CD4-positive, alpha-beta memory T cell (primary cell): ENCODE data around the gene ITM2C. TPM values are rescaled to one million over a fixed set of nuclear protein-coding genes. Genes with fewer than 3 reads are reported as not detected.

Experiments used
- CTCF ChIA-PET: fragments of 350-600 bp; sonication (Branson Sonifier 250); formaldehyde crosslinking; loops from one replicate; lab custom pipeline; 2021; ENCODE audit warnings: inconsistent platforms; ENCODE audit not compliant: partially characterized antibody; lab: Charles Lee
- POLR2A ChIA-PET: fragments of 350-600 bp; sonication (Branson Sonifier 250); formaldehyde crosslinking; loops from one replicate; lab custom pipeline; 2021; ENCODE audit not compliant: partially characterized antibody; lab: Charles Lee
- DNase-seq, 5 donors: peaks; one replicate each; pipeline versions ENCODE4 v3.0.0 to v3.0.0-alpha.2; 2020 to 2022; ENCODE audit warnings: mixed read lengths in 1 of 5
- H3K27ac ChIP-seq: one replicate; pipeline ENCODE4 v1.7.0; 2013; ENCODE audit warnings: low read depth, low read length
- H3K27me3 ChIP-seq: 2 replicates; pipeline ENCODE4 v1.7.0; 2013; ENCODE audit warnings: mild to moderate bottlenecking, low read length, moderate library complexity; ENCODE audit not compliant: insufficient read depth
- H3K36me3 ChIP-seq: 2 replicates; pipeline ENCODE4 v1.7.0; 2013; ENCODE audit warnings: mild to moderate bottlenecking, low read length, moderate library complexity; ENCODE audit not compliant: insufficient read depth
- H3K4me1 ChIP-seq: 2 replicates; pipeline ENCODE4 v1.7.0; 2013; ENCODE audit warnings: mild to moderate bottlenecking, low read length, moderate library complexity; ENCODE audit not compliant: insufficient read depth
- H3K4me3 ChIP-seq, 2 donors: one replicate each; pipeline ENCODE4 v1.7.0; 2013; ENCODE audit warnings: low read length in 2 of 2, mild to moderate bottlenecking in 1 of 2
- H3K9me3 ChIP-seq, 2 donors: one replicate each; pipeline ENCODE4 v1.7.0; 2013; ENCODE audit warnings: low read length in 2 of 2, control low read depth in 1 of 2; ENCODE audit not compliant: control insufficient read depth in 1 of 2
- H3K27ac Mint-ChIP-seq, 7 donors: one replicate each; pipeline ENCODE4 v1.8.0; 2020 to 2021; ENCODE audit warnings: mixed read lengths in 7 of 7, mild to moderate bottlenecking in 6 of 7, inconsistent platforms in 3 of 7, moderate library complexity in 3 of 7
- H3K27me3 Mint-ChIP-seq, 2 donors: one replicate each; pipeline ENCODE4 v1.8.0; 2020 to 2021; ENCODE audit warnings: mixed read lengths in 2 of 2
- H3K36me3 Mint-ChIP-seq, 2 donors: one replicate each; pipeline ENCODE4 v1.8.0; 2020 to 2021; ENCODE audit warnings: mixed read lengths in 2 of 2, inconsistent platforms in 1 of 2, mild to moderate bottlenecking in 1 of 2
- H3K4me1 Mint-ChIP-seq, 4 donors: one replicate each; pipeline ENCODE4 v1.8.0; 2020 to 2021; ENCODE audit warnings: mixed read lengths in 4 of 4, mild to moderate bottlenecking in 1 of 4
- H3K4me3 Mint-ChIP-seq, 8 donors: one replicate each; pipeline ENCODE4 v1.8.0; 2020 to 2021; ENCODE audit warnings: mixed read lengths in 8 of 8, mild to moderate bottlenecking in 7 of 8, moderate library complexity in 6 of 8, inconsistent platforms in 3 of 8
- H3K9me3 Mint-ChIP-seq, 8 donors: one replicate each; pipeline ENCODE4 v1.8.0; 2020 to 2021; ENCODE audit warnings: mixed read lengths in 8 of 8, mild to moderate bottlenecking in 5 of 8, inconsistent platforms in 3 of 8, moderate library complexity in 1 of 8
- intact Hi-C: fragments of 100-400 bp; cut with micrococcal nuclease; formaldehyde crosslinking; loops from one replicate; pipeline ENCODE4 v1.15.1; 2023
- polyA plus RNA-seq, 2 donors: library from polyadenylated mRNA; unstranded; fragments of 300-500 nt; fragmentation: Illumina TruSeq; gene quantifications; one replicate each; pipeline ENCODE4 v1.2.3, GENCODE V29; 2021
- total RNA-seq, 2 experiments: library from RNA; stranded (reverse); gene quantifications; one replicate each; pipeline ENCODE4 v1.2.3, GENCODE V29; 2021

The ITM2C gene
- total and polyA plus RNA-seq, 4 experiments from 2014 or later: 24.1 to 40.8 (median 28.4) TPM

DNA sequence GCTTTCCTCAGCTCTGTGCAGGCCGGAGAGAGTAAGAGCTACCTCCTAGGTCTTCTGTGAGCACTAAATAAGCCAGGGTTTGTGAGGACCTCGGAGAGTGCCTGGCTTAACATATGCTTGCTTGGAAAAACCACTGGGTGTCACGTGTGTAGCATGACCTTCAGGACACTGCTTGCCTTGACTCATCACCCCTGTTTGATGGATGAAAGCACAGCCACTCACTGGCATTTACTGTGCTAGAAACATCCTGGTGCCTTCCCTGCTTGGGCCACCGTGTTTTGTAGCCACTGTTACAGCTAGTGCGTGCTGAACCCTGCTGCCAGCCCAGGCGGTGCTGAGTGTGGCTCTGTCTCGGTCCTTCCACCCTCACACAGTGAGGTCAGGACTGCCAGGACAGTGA is 34.8 kb upstream of the ITM2C start:
- peaks cover 0 to 2% (median 0%) of the 10 kb centered on the region in 8 donors for H3K9me3 Mint-ChIP-seq

DNA sequence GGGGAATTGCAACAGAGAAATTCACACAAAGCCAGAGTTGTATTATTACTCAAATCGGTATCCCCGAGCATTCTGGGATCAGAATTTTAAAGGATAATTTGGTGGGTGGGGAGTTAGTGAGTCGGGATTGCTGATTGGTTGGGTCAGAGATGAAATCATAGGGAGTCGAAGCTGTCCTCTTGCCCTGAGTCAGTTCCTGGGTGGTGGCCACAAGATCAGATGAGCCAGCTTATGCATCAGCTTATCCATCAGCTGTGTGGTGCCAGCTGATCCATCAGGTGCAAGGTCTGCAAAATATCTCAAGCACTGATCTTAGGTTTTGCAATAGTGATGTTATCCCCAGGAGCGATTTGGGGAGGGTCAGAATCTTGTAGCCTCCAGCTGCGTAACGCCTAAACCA is 34.3 kb upstream of the ITM2C start:
- Mint-ChIP-seq H3K9me3 (peaks cover 0 to 2% (median 0%) of the 10 kb centered on the region in 8 donors), H3K36me3 (no peaks in the 10 kb centered on the region), H3K4me3 (no peak overlapping the region), H3K4me1 (peaks cover 2 to 9% (median 3%) of the 10 kb centered on the region in 4 donors), H3K27me3 (peaks cover 30 to 34% of the 10 kb centered on the region in 2 donors), H3K27ac (no peak overlapping the region)
- Histone ChIP-seq H3K4me3 (no peak overlapping the region), H3K4me1 (peaks cover 8% of the 10 kb centered on the region), H3K9me3 (no peaks in the 10 kb centered on the region), H3K27me3 (no peaks in the 10 kb centered on the region), H3K36me3 (no peaks in the 10 kb centered on the region), H3K27ac (no peak overlapping the region)
- POLR2A ChIA-PET: interaction anchor here (1.1 kb wide), 1 partner anchor 9 kb away, joined by 3 read pairs; no protein-coding TSS in a partner anchor
- CTCF ChIA-PET: interaction anchor here (1.6 to 4.7 kb wide), 2 partner anchors 8 to 18 kb away, joined by 7 to 22 read pairs; no protein-coding TSS in a partner anchor
- intact Hi-C loops: no loop called here
- DNase-seq: no peak

More for the DNA sequence above, 34.8 kb upstream of the ITM2C start:
- DNase-seq: no peak
- Mint-ChIP-seq H3K27ac (no peak overlapping the region), H3K36me3 (no peaks in the 10 kb centered on the region), H3K4me1 (peaks cover 2 to 9% (median 3%) of the 10 kb centered on the region in 4 donors), H3K27me3 (peaks cover 30 to 34% of the 10 kb centered on the region in 2 donors), H3K4me3 (peak overlapping the region in 1 of 8 donors; percentile 10)
- Histone ChIP-seq H3K4me3 (no peak overlapping the region), H3K4me1 (peaks cover 8% of the 10 kb centered on the region), H3K27ac (no peak overlapping the region), H3K27me3 (no peaks in the 10 kb centered on the region), H3K9me3 (no peaks in the 10 kb centered on the region), H3K36me3 (no peaks in the 10 kb centered on the region)
- ChIA-PET CTCF (no interaction called here), POLR2A (interaction anchor here (1.1 kb wide), 1 partner anchor 10 kb away, joined by 3 read pairs; no protein-coding TSS in a partner anchor)
- intact Hi-C loops: no loop called here

DNA sequence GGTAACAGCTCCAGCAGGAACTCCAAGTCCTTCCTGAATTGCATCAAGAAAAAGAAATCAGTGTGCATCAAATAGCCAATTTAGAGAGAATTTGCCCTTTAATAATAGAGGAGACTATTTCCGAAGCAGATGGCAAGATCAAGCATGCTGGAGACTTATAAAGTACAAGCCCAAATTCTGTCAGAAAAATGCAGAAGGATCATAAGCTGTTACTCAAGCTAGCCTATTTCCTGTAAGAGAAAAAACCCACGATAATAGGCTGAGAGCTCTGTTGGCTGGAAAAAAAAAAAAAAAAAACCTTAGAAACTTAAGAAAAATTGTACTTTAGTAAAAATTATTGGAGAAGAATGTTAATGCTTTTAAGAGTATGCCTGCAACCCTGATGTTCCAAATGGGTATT is 24.4 kb upstream of the ITM2C start:
- H3K27me3 Mint-ChIP-seq: peaks cover 3 to 12% of the 10 kb centered on the region in 2 donors
- H3K36me3 Mint-ChIP-seq: peaks cover 0 to 4% of the 10 kb centered on the region in 2 donors
- Histone ChIP-seq H3K9me3 (no peaks in the 10 kb centered on the region), H3K27me3 (no peaks in the 10 kb centered on the region), H3K4me1 (no peaks in the 10 kb centered on the region), H3K36me3 (no peaks in the 10 kb centered on the region), H3K4me3 (no peak overlapping the region), H3K27ac (no peak overlapping the region)
- DNase-seq: no peak
- H3K9me3 Mint-ChIP-seq: peaks cover 3 to 18% (median 11%) of the 10 kb centered on the region in 8 donors
- ChIA-PET CTCF (interaction anchor here (0.7 to 2.6 kb wide), 6 partner anchors 8 to 38 kb away, joined by 3 to 15 read pairs (median 5); no protein-coding TSS in a partner anchor), POLR2A (interaction anchor here (0.6 kb wide), 1 partner anchor 10 kb away, joined by 3 read pairs; no protein-coding TSS in a partner anchor)
- H3K27ac Mint-ChIP-seq: no peak overlapping the region
- H3K4me1 Mint-ChIP-seq: no peaks in the 10 kb centered on the region
- H3K4me3 Mint-ChIP-seq: no peak overlapping the region
- intact Hi-C loops: no loop called here

DNA sequence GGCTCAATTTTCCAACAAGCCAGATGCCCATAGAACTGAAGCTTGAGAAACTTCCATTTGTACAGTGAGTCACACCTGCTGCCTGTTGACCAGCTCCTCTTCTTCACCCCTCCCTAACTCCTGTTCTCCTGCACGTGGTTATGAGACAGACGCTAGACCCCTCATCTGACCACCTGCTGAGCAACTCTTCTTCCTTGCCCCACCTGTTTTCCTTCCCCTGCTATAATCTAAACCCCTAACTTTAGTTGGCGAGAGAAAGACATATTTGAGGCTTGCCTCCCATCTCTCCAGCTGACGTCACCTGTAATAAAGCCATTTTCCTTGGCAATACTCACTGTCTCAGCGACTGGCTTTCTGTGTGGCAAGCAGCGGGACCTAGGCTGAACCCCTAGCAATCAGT is 22.3 kb upstream of the ITM2C start:
- Histone ChIP-seq H3K27ac (no peak overlapping the region), H3K36me3 (no peaks in the 10 kb centered on the region), H3K4me3 (no peak overlapping the region), H3K27me3 (no peaks in the 10 kb centered on the region), H3K9me3 (no peaks in the 10 kb centered on the region), H3K4me1 (peaks cover 2% of the 10 kb centered on the region)
- CTCF ChIA-PET: no interaction called here
- DNase-seq: no peak
- H3K27me3 Mint-ChIP-seq: peaks cover 7 to 14% of the 10 kb centered on the region in 2 donors
- H3K9me3 Mint-ChIP-seq: peaks cover 3 to 18% (median 11%) of the 10 kb centered on the region in 8 donors
- intact Hi-C loops: no loop called here
- H3K27ac Mint-ChIP-seq: no peak overlapping the region
- no peak overlapping the region for H3K4me3 Mint-ChIP-seq
- POLR2A ChIA-PET: no interaction called here
- no peaks in the 10 kb centered on the region for H3K36me3 Mint-ChIP-seq
- H3K4me1 Mint-ChIP-seq: peaks cover 0 to 1% (median 0%) of the 10 kb centered on the region in 4 donors

DNA sequence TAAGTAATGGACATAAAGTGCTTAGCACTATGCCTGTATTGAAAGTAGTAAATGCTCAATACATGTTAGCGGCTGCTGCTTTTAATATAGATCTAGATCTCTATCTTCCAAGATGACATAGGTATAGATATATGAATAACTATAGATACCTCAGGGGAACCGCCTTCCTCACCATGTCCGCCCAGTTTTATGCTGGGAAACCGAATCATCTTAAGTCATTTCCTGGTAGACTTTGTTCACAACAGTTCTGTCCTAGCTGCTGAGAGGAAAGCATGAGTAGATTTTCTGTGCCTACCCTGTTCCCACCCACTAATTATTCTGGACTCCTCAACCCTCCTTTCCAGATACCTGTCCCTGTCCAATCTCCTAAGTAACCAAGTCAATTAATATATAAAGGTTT is 21.6 kb upstream of the ITM2C start:
- POLR2A ChIA-PET: no interaction called here
- Mint-ChIP-seq H3K27me3 (peaks cover 9 to 16% of the 10 kb centered on the region in 2 donors), H3K9me3 (peaks cover 0 to 12% (median 9%) of the 10 kb centered on the region in 8 donors), H3K4me1 (peaks cover 1 to 7% (median 3%) of the 10 kb centered on the region in 4 donors), H3K36me3 (no peaks in the 10 kb centered on the region), H3K27ac (no peak overlapping the region), H3K4me3 (no peak overlapping the region)
- Histone ChIP-seq H3K4me3 (no peak overlapping the region), H3K27me3 (no peaks in the 10 kb centered on the region), H3K27ac (no peak overlapping the region), H3K4me1 (peaks cover 7% of the 10 kb centered on the region), H3K36me3 (no peaks in the 10 kb centered on the region), H3K9me3 (no peaks in the 10 kb centered on the region)
- intact Hi-C loops: no loop called here
- no peak for DNase-seq
- CTCF ChIA-PET: no interaction called here

DNA sequence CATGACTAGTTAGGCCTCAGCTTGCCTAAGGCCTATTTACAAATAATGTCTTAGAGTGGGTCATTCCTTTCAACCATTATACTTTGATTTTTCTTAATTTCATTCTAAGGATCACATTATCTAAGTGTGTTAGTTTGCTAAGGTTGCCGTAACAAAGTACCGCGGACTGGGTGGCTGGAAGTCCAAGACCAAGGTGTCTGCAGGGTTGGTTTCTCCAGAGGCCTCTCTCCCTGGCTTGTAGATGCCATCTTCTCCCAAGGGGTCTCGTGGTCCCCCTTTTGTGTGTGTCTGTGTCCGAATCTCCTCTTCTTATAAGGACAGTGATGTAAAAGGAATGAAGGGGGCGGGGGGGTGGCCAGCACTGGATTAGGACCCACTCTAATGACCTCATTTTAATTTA is 18.4 kb upstream of the ITM2C start:
- peaks cover 16 to 24% of the 10 kb centered on the region in 2 donors for H3K27me3 Mint-ChIP-seq
- intact Hi-C loops: no loop called here

DNA sequence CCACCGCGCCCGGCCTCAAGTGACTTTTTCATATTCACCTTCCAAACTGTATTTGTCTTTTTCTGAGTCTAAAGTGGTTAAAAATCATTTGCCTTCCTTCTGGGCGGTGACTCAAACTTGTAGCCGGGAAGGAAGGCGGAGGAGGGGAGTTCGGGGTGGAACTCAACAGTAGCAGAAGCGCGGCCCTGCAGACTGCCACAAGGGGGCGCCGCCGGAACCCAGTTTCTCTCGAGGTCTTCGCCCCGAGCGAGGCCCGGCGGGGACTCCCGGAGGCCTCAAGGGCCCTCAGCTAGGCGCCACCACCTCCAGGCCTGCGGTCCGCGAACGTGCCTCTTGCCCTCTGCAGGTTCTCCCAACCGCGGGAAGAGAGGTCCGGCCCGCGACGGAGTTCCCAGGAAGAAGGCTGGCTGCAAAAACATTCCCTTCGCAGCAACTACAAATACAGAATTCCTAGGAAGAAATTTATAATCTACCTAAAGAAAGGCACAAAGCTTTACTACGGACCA is 16.8 kb upstream of the ITM2C start:
- intact Hi-C loops: loop anchor here (1.0 to 2.0 kb wide), 4 partner anchors 17 to 139 kb away; partner anchors contain the start of gene ITM2C
- Mint-ChIP-seq H3K9me3 (no peaks in the 10 kb centered on the region), H3K4me1 (peaks cover 5 to 10% (median 7%) of the 10 kb centered on the region in 4 donors), H3K27me3 (peaks cover 19 to 20% of the 10 kb centered on the region in 2 donors), H3K36me3 (no peaks in the 10 kb centered on the region), H3K27ac (peak overlapping the region in 2 of 7 donors; percentile 27), H3K4me3 (peak overlapping the region in 6 of 8 donors; percentile 36 to 79 (median 50))
- Histone ChIP-seq H3K27ac (no peak overlapping the region), H3K4me3 (no peak overlapping the region), H3K36me3 (no peaks in the 10 kb centered on the region), H3K4me1 (peaks cover 8% of the 10 kb centered on the region), H3K27me3 (no peaks in the 10 kb centered on the region), H3K9me3 (no peaks in the 10 kb centered on the region)
- DNase-seq: peak; percentile 74 to 82 (median 76)
- ChIA-PET CTCF (interaction anchor here (0.6 to 8.6 kb wide), 29 partner anchors 8 to 396 kb away, joined by 3 to 80 read pairs (median 5); partner anchors contain the start of gene ITM2C), POLR2A (interaction anchor here (0.6 to 0.9 kb wide), 2 partner anchors 140 to 667 kb away, joined by 3 read pairs; no protein-coding TSS in a partner anchor)

More for the DNA sequence above, 18.4 kb upstream of the ITM2C start:
- no peak overlapping the region for H3K27ac Mint-ChIP-seq
- Histone ChIP-seq H3K4me1 (peaks cover 8% of the 10 kb centered on the region), H3K4me3 (no peak overlapping the region), H3K36me3 (no peaks in the 10 kb centered on the region), H3K9me3 (no peaks in the 10 kb centered on the region), H3K27ac (no peak overlapping the region), H3K27me3 (no peaks in the 10 kb centered on the region)
- no peak overlapping the region for H3K4me3 Mint-ChIP-seq
- H3K4me1 Mint-ChIP-seq: peaks cover 5 to 10% (median 7%) of the 10 kb centered on the region in 4 donors
- H3K36me3 Mint-ChIP-seq: no peaks in the 10 kb centered on the region
- ChIA-PET POLR2A (no interaction called here), CTCF (interaction anchor here (1.1 to 8.6 kb wide), 5 partner anchors 9 to 140 kb away, joined by 3 to 80 read pairs (median 9); no protein-coding TSS in a partner anchor)
- no peaks in the 10 kb centered on the region for H3K9me3 Mint-ChIP-seq
- DNase-seq: no peak
